Astrocyte (in vitro differentiated cells and primary cell): ENCODE data around the gene PDZD7. TPM values are rescaled to one million over a fixed set of nuclear protein-coding genes. Genes with fewer than 3 reads are reported as not detected.

Source experiments
- DNase-seq: peaks from one replicate; pipeline ENCODE4 v3.0.0-alpha.2; 2010; ENCODE audit warnings: low read depth
- FAIRE-seq: peaks from 2 replicates; lab custom pipeline; 2011; peaks lifted over from hg19 to GRCh38; lab: Jason Lieb, UNC
- H2AFZ ChIP-seq: 2 replicates; pipeline ENCODE4 v1.6.0; 2012; ENCODE audit warnings: low read depth, low read length, inconsistent platforms
- H3K27ac ChIP-seq: 2 replicates; pipeline ENCODE4 v1.5.1; 2011; ENCODE audit warnings: low read depth, low read length, inconsistent platforms
- H3K27me3 ChIP-seq: 2 replicates; pipeline ENCODE4 v1.6.0; 2011; ENCODE audit warnings: low read length, inconsistent platforms; ENCODE audit not compliant: insufficient read depth
- H3K36me3 ChIP-seq: 2 replicates; pipeline ENCODE4 v1.5.1; 2011; ENCODE audit warnings: low read length, inconsistent platforms; ENCODE audit not compliant: insufficient read depth
- H3K4me1 ChIP-seq: 2 replicates; pipeline ENCODE4 v1.5.1; 2011; ENCODE audit warnings: low read length, inconsistent platforms; ENCODE audit not compliant: insufficient read depth
- H3K4me2 ChIP-seq: 2 replicates; pipeline ENCODE4 v1.6.0; 2012; ENCODE audit warnings: low read length, inconsistent platforms
- H3K4me3 ChIP-seq: 2 replicates; pipeline ENCODE4 v1.5.1; 2011; ENCODE audit warnings: low read depth, mild to moderate bottlenecking, low read length, inconsistent platforms; ENCODE audit not compliant: insufficient read depth
- H3K79me2 ChIP-seq: 2 replicates; pipeline ENCODE4 v1.6.0; 2012; ENCODE audit warnings: mild to moderate bottlenecking, low read length, inconsistent platforms; ENCODE audit not compliant: insufficient read depth
- H3K9ac ChIP-seq: 2 replicates; pipeline ENCODE4 v1.6.0; 2012; ENCODE audit warnings: mild to moderate bottlenecking, low read length, inconsistent platforms
- H3K9me3 ChIP-seq: 2 replicates; pipeline ENCODE4 v1.5.1; 2012; ENCODE audit warnings: low read depth, mild to moderate bottlenecking, low read length, inconsistent platforms; ENCODE audit not compliant: insufficient read depth
- H4K20me1 ChIP-seq: 2 replicates; pipeline ENCODE4 v1.6.0; 2012; ENCODE audit warnings: low read length, inconsistent platforms; ENCODE audit not compliant: insufficient read depth
- H3K27ac Mint-ChIP-seq: one replicate; pipeline ENCODE4 v1.8.0; 2021; ENCODE audit warnings: mild to moderate bottlenecking, mixed read lengths; ENCODE audit not compliant: unreplicated experiment
- H3K27me3 Mint-ChIP-seq: one replicate; pipeline ENCODE4 v1.8.0; 2021; ENCODE audit warnings: low read depth, mixed read lengths; ENCODE audit not compliant: unreplicated experiment
- H3K36me3 Mint-ChIP-seq: one replicate; pipeline ENCODE4 v1.8.0; 2021; ENCODE audit warnings: low read depth, mixed read lengths; ENCODE audit not compliant: unreplicated experiment
- H3K4me1 Mint-ChIP-seq: one replicate; pipeline ENCODE4 v1.8.0; 2021; ENCODE audit warnings: low read depth, mixed read lengths; ENCODE audit not compliant: unreplicated experiment
- H3K4me3 Mint-ChIP-seq: one replicate; pipeline ENCODE4 v1.8.0; 2021; ENCODE audit warnings: mild to moderate bottlenecking, moderate library complexity, mixed read lengths; ENCODE audit not compliant: unreplicated experiment
- H3K9me3 Mint-ChIP-seq: one replicate; pipeline ENCODE4 v1.8.0; 2021; ENCODE audit warnings: mild to moderate bottlenecking, mixed read lengths; ENCODE audit not compliant: unreplicated experiment
- EZH2 ChIP-seq: IDR thresholded peaks from 2 replicates; pipeline ENCODE4 v1.6.1; 2012; ENCODE audit warnings: mild to moderate bottlenecking, low read length, inconsistent platforms; ENCODE audit not compliant: insufficient read depth
- total RNA-seq: library from RNA; stranded (reverse); gene quantifications from 2 replicates; pipeline ENCODE4 v1.2.1, GENCODE V29; 2021
- TF ChIP-seq, protein P1 (sequence below): IDR thresholded peaks from 2 replicates; pipeline ENCODE4 v1.5.1; 2011; ENCODE audit warnings: low read depth, mild to moderate bottlenecking, inconsistent platforms, low read length, moderate library complexity; ENCODE audit not compliant: insufficient read depth

The PDZD7 gene
- total RNA-seq, 1 donor from 2014 or later = 4.5 TPM

DNA sequence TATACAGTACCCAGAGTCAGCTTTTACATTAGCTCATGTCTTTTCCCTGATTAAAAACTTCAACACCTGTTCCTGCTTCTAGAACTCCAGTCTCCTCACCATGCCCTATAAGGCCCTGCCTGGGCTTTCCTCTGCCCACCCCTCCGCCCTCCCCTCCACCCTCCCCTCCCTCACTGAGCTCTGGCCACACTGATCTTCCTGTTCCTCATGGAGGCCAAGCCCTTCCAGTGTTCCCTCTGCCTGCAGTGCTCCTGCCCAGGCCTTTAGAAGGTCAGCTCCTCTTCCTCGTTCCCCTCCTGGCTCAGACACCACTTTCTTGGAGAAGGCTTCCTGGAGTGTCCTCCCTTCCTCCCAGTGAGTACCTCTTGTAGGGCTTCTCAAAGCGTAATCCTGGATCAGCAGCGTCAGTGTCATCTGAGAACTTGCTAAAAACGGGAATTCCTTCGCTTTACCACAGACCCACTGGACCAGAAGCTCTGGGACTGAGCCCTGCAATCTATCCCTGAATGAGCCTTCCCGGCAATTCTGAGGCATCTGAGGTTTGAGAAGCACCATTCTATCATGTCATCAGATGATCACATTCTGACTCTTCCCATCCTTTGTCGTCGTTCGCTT, 3.7 kb downstream of the PDZD7 start:
- H3K4me1 Mint-ChIP-seq = peaks cover 5% of the 10 kb centered on the region
- no peaks in the 10 kb centered on the region for H3K9me3 ChIP-seq
- H3K27me3 Mint-ChIP-seq = peaks cover 5% of the 10 kb centered on the region
- no peaks in the 10 kb centered on the region for H3K36me3 ChIP-seq
- no peak overlapping the region for H2AFZ ChIP-seq
- no peaks in the 10 kb centered on the region for H3K27me3 ChIP-seq
- H3K79me2 ChIP-seq = no peaks in the 10 kb centered on the region
- no peak overlapping the region for H3K4me3 ChIP-seq
- H3K4me3 Mint-ChIP-seq = no peak overlapping the region
- no peaks in the 10 kb centered on the region for H3K9me3 Mint-ChIP-seq
- H3K27ac ChIP-seq = no peak overlapping the region
- DNase-seq (no peak), FAIRE-seq (no peak)
- no peaks in the 10 kb centered on the region for H4K20me1 ChIP-seq
- H3K4me2 ChIP-seq = no peak overlapping the region
- H3K27ac Mint-ChIP-seq = no peak overlapping the region
- no peaks in the 10 kb centered on the region for H3K36me3 Mint-ChIP-seq
- no peak for TF ChIP-seq EZH2
- TF ChIP-seq, protein P1, sequence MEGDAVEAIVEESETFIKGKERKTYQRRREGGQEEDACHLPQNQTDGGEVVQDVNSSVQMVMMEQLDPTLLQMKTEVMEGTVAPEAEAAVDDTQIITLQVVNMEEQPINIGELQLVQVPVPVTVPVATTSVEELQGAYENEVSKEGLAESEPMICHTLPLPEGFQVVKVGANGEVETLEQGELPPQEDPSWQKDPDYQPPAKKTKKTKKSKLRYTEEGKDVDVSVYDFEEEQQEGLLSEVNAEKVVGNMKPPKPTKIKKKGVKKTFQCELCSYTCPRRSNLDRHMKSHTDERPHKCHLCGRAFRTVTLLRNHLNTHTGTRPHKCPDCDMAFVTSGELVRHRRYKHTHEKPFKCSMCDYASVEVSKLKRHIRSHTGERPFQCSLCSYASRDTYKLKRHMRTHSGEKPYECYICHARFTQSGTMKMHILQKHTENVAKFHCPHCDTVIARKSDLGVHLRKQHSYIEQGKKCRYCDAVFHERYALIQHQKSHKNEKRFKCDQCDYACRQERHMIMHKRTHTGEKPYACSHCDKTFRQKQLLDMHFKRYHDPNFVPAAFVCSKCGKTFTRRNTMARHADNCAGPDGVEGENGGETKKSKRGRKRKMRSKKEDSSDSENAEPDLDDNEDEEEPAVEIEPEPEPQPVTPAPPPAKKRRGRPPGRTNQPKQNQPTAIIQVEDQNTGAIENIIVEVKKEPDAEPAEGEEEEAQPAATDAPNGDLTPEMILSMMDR = no peak
- H3K4me1 ChIP-seq = peaks cover 17% of the 10 kb centered on the region
- H3K9ac ChIP-seq = no peak overlapping the region

DNA sequence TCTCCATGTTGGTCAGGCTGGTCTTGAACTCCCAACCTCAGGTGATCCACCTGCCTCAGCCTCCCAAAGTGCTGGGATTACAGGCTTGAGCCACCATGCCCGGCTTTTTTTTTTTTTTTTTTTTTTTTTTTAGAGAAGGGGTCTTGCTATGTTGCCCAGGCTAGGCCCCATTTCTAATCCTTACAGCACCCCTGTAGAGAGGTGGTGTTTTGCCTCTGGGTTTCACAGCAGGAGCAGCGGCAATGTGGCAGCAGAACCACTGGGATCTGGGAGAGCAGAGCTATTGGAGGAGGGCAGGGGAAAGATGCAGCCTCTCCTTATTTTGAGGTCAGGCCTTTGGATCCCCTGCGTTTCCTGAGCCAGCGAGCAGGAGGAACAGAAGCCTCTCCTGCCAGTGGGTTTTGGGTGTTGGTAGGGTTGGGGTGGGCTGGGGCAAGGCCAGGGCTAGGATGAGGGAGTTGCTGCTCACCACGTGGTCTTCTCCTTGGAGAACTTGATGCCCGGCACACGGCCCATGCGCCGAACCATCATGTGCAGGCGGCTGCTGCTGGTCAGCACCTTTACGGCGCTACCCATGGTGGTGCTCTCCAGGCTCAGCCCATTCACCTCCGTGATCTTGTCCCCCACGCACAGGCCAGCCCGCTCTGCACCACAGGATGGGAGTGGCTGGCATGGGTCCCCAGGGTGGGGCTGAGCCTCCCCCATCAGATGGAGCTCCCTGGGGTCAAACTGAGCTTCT, 7.8 kb downstream of the PDZD7 start:
- H3K27ac Mint-ChIP-seq = no peak overlapping the region
- TF ChIP-seq, protein P1 = no peak
- TF ChIP-seq EZH2 = no peak

More for the DNA sequence above, 7.8 kb downstream of the PDZD7 start:
- H3K4me1 Mint-ChIP-seq = peaks cover 7% of the 10 kb centered on the region
- peaks cover 8% of the 10 kb centered on the region for H3K4me1 ChIP-seq
- H3K27me3 Mint-ChIP-seq = peaks cover 21% of the 10 kb centered on the region
- no peaks in the 10 kb centered on the region for H4K20me1 ChIP-seq
- H3K9ac ChIP-seq = no peak overlapping the region
- H3K4me3 Mint-ChIP-seq = no peak overlapping the region
- no peak overlapping the region for H3K4me2 ChIP-seq
- DNase-seq (no peak), FAIRE-seq (no peak)
- H3K4me3 ChIP-seq = no peak overlapping the region
- no peaks in the 10 kb centered on the region for H3K9me3 Mint-ChIP-seq
- no peaks in the 10 kb centered on the region for H3K9me3 ChIP-seq
- no peaks in the 10 kb centered on the region for H3K27me3 ChIP-seq
- no peak overlapping the region for H2AFZ ChIP-seq
- H3K79me2 ChIP-seq = no peaks in the 10 kb centered on the region
- no peaks in the 10 kb centered on the region for H3K36me3 ChIP-seq
- peaks cover 2% of the 10 kb centered on the region for H3K36me3 Mint-ChIP-seq
- H3K27ac ChIP-seq = no peak overlapping the region
